Left kidney (tissue), 2 donors: ENCODE measurements around the gene GUCY2D. TPM values are rescaled to one million over a fixed set of nuclear protein-coding genes. Genes with fewer than 3 reads are reported as not detected.
A peak's percentile ranks its signal among the peaks of the same experiment; 100 is the strongest.
"Not testable (repeated sequence)": the region's sequence is repeated elsewhere in the genome, so short reads cannot be mapped to it uniquely, and the experiment has no call there.

Source experiments
- DNase-seq: peaks from one replicate; pipeline ENCODE4 v3.0.0-alpha.2; 2013
- polyA plus RNA-seq: library from polyadenylated mRNA; unstranded; fragments of 120-200 nt; gene quantifications from one replicate; pipeline ENCODE4 v1.2.1, GENCODE V29; 2013; ENCODE audit not compliant: insufficient read length

Gene GUCY2D
- polyA plus RNA-seq, 1 donor: 0.45 TPM

- no peak for DNase-seq
Measured at GRCh38 chr17:8044819-8045810, 42.7 kb downstream of the GUCY2D start.

GRCh38 chr17:8046306-8046928 is 44.0 kb downstream of the GUCY2D start:
- no peak for DNase-seq

GRCh38 chr17:8046929-8047768 is 44.7 kb downstream of the GUCY2D start:
- DNase-seq: no peak

GRCh38 chr17:8047769-8048110 is 45.3 kb downstream of the GUCY2D start:
- DNase-seq: no peak

GRCh38 chr17:8048236-8048635 is 45.8 kb downstream of the GUCY2D start:
- no peak for DNase-seq

GRCh38 chr17:8048736-8049135 is 46.3 kb downstream of the GUCY2D start:
- no peak for DNase-seq

GRCh38 chr17:8051831-8052230 is 49.4 kb downstream of the GUCY2D start:
- no peak for DNase-seq

GRCh38 chr17:8052256-8053252 is 50.1 kb downstream of the GUCY2D start:
- no peak for DNase-seq

GRCh38 chr17:8053600-8053999 is 51.2 kb downstream of the GUCY2D start:
- no peak for DNase-seq

GRCh38 chr17:8055851-8056231 is 53.4 kb downstream of the GUCY2D start:
- DNase-seq: no peak

- DNase-seq: no peak
Measured at GRCh38 chr17:8056232-8056975, 54.0 kb downstream of the GUCY2D start.

- no peak for DNase-seq
Measured at GRCh38 chr17:8056976-8057625, 54.7 kb downstream of the GUCY2D start.

- peak; percentile 77 for DNase-seq
Measured at GRCh38 chr17:8057691-8058114, 55.3 kb downstream of the GUCY2D start.

- no peak for DNase-seq
Measured at GRCh38 chr17:8059131-8059530, 56.7 kb downstream of the GUCY2D start.

GRCh38 chr17:8060274-8060673 is 57.9 kb downstream of the GUCY2D start:
- peak; percentile 70 for DNase-seq

- not testable (repeated sequence) for DNase-seq
Measured at GRCh38 chr17:8061851-8062250, 59.4 kb downstream of the GUCY2D start.

GRCh38 chr17:8062435-8062806 is 60.0 kb downstream of the GUCY2D start:
- no peak for DNase-seq

GRCh38 chr17:8062807-8063483 is 60.5 kb downstream of the GUCY2D start:
- DNase-seq: no peak

- no peak for DNase-seq
Measured at GRCh38 chr17:8063761-8064534, 61.5 kb downstream of the GUCY2D start.
